Measurements from ENCODE around the gene BTNL8.
A peak's percentile ranks its signal among the peaks of the same experiment; 100 is the strongest.

The BTNL8 gene

GRCh38 chr5:180858586-180858985, 40.4 kb upstream of the BTNL8 start:
- no peak overlapping the region for H3K4me3 ChIP-seq (ENCODE audit: low read depth, low read length)
- no peak for TF ChIP-seq CTCF (IDR thresholded peaks at IDR 0.05; ENCODE audit: low read depth, low read length, missing control alignments)
- no peak for DNase-seq (ENCODE audit: low read depth)

GRCh38 chr5:180860273-180860886, 38.6 kb upstream of the BTNL8 start:
- H3K4me3 ChIP-seq (ENCODE audit: low read depth, low read length): peak overlapping the region; percentile 98
- DNase-seq (ENCODE audit: low read depth): peak; percentile 70
- peak; percentile 38 for TF ChIP-seq CTCF (IDR thresholded peaks at IDR 0.05; ENCODE audit: low read depth, low read length, missing control alignments)

- DNase-seq (ENCODE audit: low read depth): peak; percentile 77
- H3K4me3 ChIP-seq (ENCODE audit: low read depth, low read length): peak within 1 kb of the TSS; percentile 98
- no peak for TF ChIP-seq CTCF (IDR thresholded peaks at IDR 0.05; ENCODE audit: low read depth, low read length, missing control alignments)
Observed at GRCh38 chr5:180860887-180861822, 37.8 kb upstream of the BTNL8 start, which contains the start of gene ZFP62. ZFP62 (minus strand) TSS chr5:180861276; CDS start chr5:180861219, 57 bp downstream.

GRCh38 chr5:180862645-180863044, 36.3 kb upstream of the BTNL8 start:
- no peak for DNase-seq (ENCODE audit: low read depth)
- no peak for TF ChIP-seq CTCF (IDR thresholded peaks at IDR 0.05; ENCODE audit: low read depth, low read length, missing control alignments)

GRCh38 chr5:180865981-180866695, 32.8 kb upstream of the BTNL8 start:
- TF ChIP-seq CTCF (IDR thresholded peaks at IDR 0.05; ENCODE audit: low read depth, low read length, missing control alignments): no peak
- DNase-seq (ENCODE audit: low read depth): no peak
- H3K4me3 ChIP-seq (ENCODE audit: low read depth, low read length): no peak overlapping the region

More at GRCh38 chr5:180862645-180863044, 36.3 kb upstream of the BTNL8 start:
- H3K4me3 ChIP-seq (ENCODE audit: low read depth, low read length): no peak overlapping the region

GRCh38 chr5:180866985-180867384, 32.0 kb upstream of the BTNL8 start:
- no peak for TF ChIP-seq CTCF (IDR thresholded peaks at IDR 0.05; ENCODE audit: low read depth, low read length, missing control alignments)
- no peak overlapping the region for H3K4me3 ChIP-seq (ENCODE audit: low read depth, low read length)
- no peak for DNase-seq (ENCODE audit: low read depth)

Measured in GM12864 (cell line).